Gastrocnemius medialis (tissue), 4 donors: ENCODE data around the gene ENTR1.

Experiments
- CTCF ChIP-seq, 5 experiments: fragments of 450-650 bp in 3 of 5; fragments of 200-600 bp in 2 of 5; sonication (generic) in 2 of 5; IDR thresholded peaks in 4 of 5; conservative IDR thresholded peaks in 1 of 5; 1 replicate in 4 of 5; 2 replicates in 1 of 5; pipeline ENCODE4 v1.5.1; 2016 to 2019; ENCODE audit warnings: antibody characterized with exemption in 5 of 5, mild to moderate bottlenecking in 3 of 5, moderate library complexity in 3 of 5
- POLR2A ChIP-seq, 2 donors: fragments of 450-650 bp; IDR thresholded peaks; one replicate each; pipeline ENCODE4 v1.6.1; 2017; ENCODE audit warnings: antibody characterized with exemption in 2 of 2, mild to moderate bottlenecking in 2 of 2, moderate library complexity in 2 of 2

- no peak for TF ChIP-seq POLR2A (IDR thresholded peaks at IDR 0.05)
- TF ChIP-seq CTCF (IDR thresholded peaks at IDR 0.05 in 4 of 5, conservative IDR thresholded peaks at IDR 0.05 in 1 of 5) = no peak
Measured at GRCh38 chr9:136359774-136360718, 50.4 kb downstream of the ENTR1 start.
